ENCODE measurements around the gene VDR.

VDR gene

DNA sequence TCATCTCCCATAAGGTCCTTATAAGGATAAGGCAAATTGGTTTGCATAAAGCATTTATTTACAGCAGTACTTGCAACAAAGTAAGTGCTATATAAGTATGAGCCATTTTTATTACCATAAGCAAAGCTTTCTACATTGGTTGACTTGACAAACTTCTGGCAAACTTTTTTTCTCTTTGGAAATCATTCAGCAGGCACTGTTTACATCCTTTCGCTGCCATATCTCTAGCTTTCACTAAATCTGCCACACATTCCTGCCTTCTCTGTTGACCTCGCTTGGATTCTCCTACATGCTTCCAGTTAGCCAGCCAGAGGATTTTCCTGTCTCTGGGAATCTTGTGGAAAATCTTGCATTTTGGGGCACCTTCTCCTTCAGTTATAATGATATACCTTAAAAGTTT is 63.3 kb downstream of the VDR start:
- no peak overlapping the region for H3K27ac ChIP-seq (ENCODE audit: low read length)
- H3K9ac ChIP-seq (ENCODE audit: low read depth, low read length): no peak overlapping the region
- no peak overlapping the region for H3K4me2 ChIP-seq (ENCODE audit: insufficient read depth, low read length)
- no peak overlapping the region for H2AFZ ChIP-seq (ENCODE audit: low read depth, low read length)
- no peaks in the 10 kb centered on the region for H3K4me1 ChIP-seq (ENCODE audit: insufficient read depth, low read length)
- no peaks in the 10 kb centered on the region for H3K79me2 ChIP-seq (ENCODE audit: insufficient read depth, low read length)
- TF ChIP-seq, protein P1, sequence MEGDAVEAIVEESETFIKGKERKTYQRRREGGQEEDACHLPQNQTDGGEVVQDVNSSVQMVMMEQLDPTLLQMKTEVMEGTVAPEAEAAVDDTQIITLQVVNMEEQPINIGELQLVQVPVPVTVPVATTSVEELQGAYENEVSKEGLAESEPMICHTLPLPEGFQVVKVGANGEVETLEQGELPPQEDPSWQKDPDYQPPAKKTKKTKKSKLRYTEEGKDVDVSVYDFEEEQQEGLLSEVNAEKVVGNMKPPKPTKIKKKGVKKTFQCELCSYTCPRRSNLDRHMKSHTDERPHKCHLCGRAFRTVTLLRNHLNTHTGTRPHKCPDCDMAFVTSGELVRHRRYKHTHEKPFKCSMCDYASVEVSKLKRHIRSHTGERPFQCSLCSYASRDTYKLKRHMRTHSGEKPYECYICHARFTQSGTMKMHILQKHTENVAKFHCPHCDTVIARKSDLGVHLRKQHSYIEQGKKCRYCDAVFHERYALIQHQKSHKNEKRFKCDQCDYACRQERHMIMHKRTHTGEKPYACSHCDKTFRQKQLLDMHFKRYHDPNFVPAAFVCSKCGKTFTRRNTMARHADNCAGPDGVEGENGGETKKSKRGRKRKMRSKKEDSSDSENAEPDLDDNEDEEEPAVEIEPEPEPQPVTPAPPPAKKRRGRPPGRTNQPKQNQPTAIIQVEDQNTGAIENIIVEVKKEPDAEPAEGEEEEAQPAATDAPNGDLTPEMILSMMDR (IDR thresholded peaks at IDR 0.05; ENCODE audit: borderline replicate concordance, extremely low read depth, low read length, poor library complexity, severe bottlenecking): no peak
- TF ChIP-seq EZH2 (IDR thresholded peaks at IDR 0.05; ENCODE audit: borderline replicate concordance, low read depth, low read length, severe bottlenecking): no peak
- no peak overlapping the region for H3K4me3 ChIP-seq (ENCODE audit: low read depth in 1 of 2, low read length in 2 of 2)
- H3K9me3 ChIP-seq (ENCODE audit: insufficient read depth, low read length, severe bottlenecking): no peaks in the 10 kb centered on the region
- H3K27me3 ChIP-seq (ENCODE audit: insufficient read depth, low read length, poor library complexity): peaks cover 16% of the 10 kb centered on the region
- no peaks in the 10 kb centered on the region for H3K36me3 ChIP-seq (ENCODE audit: insufficient read depth, low read length)
- ATAC-seq (ENCODE audit: insufficient read depth, low read depth) (no peak), DNase-seq (no peak)
- H4K20me1 ChIP-seq (ENCODE audit: insufficient read depth, low read length): 0 out of 2 replicates have a peak, but pooled peaks cover under 1% of the 10 kb centered on the region

DNA sequence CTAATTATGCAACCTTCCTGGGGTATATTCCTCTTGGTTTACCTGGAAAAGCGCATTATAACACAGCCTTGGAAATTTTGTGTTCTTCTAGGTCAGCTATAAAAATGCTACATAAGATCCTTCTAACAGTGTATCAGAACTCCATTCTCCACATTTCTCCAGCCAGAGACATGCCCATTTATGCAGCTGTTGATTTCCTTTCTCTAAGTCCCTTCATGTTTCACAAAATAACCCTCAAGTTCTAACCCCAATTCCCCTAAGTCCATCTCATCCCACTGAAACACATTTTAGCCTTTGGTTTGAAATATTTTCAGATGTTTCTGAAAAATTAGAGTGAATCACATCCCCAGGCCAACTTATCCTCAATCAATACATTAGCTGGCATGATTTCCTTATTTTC is 64.2 kb downstream of the VDR start:
- Histone ChIP-seq H3K36me3 (ENCODE audit: insufficient read depth, low read length) (no peaks in the 10 kb centered on the region), H3K79me2 (ENCODE audit: insufficient read depth, low read length) (no peaks in the 10 kb centered on the region), H3K27ac (ENCODE audit: low read length) (no peak overlapping the region), H3K9ac (ENCODE audit: low read depth, low read length) (no peak overlapping the region), H4K20me1 (ENCODE audit: insufficient read depth, low read length) (no peaks in the 10 kb centered on the region), H3K4me1 (ENCODE audit: insufficient read depth, low read length) (no peaks in the 10 kb centered on the region), H2AFZ (ENCODE audit: low read depth, low read length) (no peak overlapping the region), H3K9me3 (ENCODE audit: insufficient read depth, low read length, severe bottlenecking) (no peaks in the 10 kb centered on the region), H3K4me3 (ENCODE audit: low read depth in 1 of 2, low read length in 2 of 2) (no peak overlapping the region), H3K4me2 (ENCODE audit: insufficient read depth, low read length) (no peak overlapping the region), H3K27me3 (ENCODE audit: insufficient read depth, low read length, poor library complexity) (peaks cover 16% of the 10 kb centered on the region)
- DNase-seq (no peak), ATAC-seq (ENCODE audit: insufficient read depth, low read depth) (no peak)
- TF ChIP-seq, protein P1 (IDR thresholded peaks at IDR 0.05; ENCODE audit: borderline replicate concordance, extremely low read depth, low read length, poor library complexity, severe bottlenecking): no peak
- no peak for TF ChIP-seq EZH2 (IDR thresholded peaks at IDR 0.05; ENCODE audit: borderline replicate concordance, low read depth, low read length, severe bottlenecking)

DNA sequence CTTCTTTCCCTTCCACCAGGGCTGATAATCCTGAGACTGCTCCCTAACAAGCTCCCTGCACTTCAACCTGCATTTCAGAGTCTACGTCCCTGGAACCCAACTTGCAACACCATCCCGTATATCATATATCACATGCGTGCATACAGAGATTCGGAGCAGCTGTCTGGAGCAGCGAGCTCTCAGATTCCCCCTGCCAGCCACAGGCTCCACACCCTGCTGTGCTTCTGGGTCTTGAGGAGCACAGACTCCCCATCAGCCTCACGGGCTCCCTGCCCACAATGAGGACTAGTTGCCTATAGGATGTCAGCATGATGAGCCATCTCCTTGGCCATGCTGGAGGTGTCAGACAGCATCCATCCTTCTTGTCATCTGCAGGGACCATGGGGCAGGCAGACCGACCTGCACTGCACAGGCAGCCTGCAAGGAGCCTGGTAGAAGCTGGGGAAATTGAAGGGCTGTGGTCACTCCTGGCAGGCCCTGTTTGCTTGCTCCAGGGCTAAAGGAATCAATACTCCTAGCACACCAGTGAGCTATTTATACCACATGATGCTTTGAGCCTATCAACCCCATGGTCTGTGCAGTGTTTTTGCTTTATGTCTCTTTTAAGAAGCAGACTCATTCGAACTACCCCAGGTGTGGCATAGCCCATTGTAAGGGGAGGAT is 65.4 kb downstream of the VDR start:
- Histone ChIP-seq H3K9me3 (ENCODE audit: insufficient read depth, low read length, severe bottlenecking) (no peaks in the 10 kb centered on the region), H3K4me1 (ENCODE audit: insufficient read depth, low read length) (peaks cover 2% of the 10 kb centered on the region; the same call in 1 of the 2 replicates), H3K4me3 (ENCODE audit: low read depth in 1 of 2, low read length in 2 of 2) (no peak overlapping the region), H2AFZ (ENCODE audit: low read depth, low read length) (no peak overlapping the region), H3K79me2 (ENCODE audit: insufficient read depth, low read length) (no peaks in the 10 kb centered on the region), H3K4me2 (ENCODE audit: insufficient read depth, low read length) (no peak overlapping the region), H3K9ac (ENCODE audit: low read depth, low read length) (no peak overlapping the region), H3K27me3 (ENCODE audit: insufficient read depth, low read length, poor library complexity) (peaks cover 10% of the 10 kb centered on the region), H3K36me3 (ENCODE audit: insufficient read depth, low read length) (no peaks in the 10 kb centered on the region), H3K27ac (ENCODE audit: low read length) (no peak overlapping the region), H4K20me1 (ENCODE audit: insufficient read depth, low read length) (no peaks in the 10 kb centered on the region)
- DNase-seq (no peak), ATAC-seq (ENCODE audit: insufficient read depth, low read depth) (no peak)
- TF ChIP-seq, protein P1 (IDR thresholded peaks at IDR 0.05; ENCODE audit: borderline replicate concordance, extremely low read depth, low read length, poor library complexity, severe bottlenecking): no peak
- no peak for TF ChIP-seq EZH2 (IDR thresholded peaks at IDR 0.05; ENCODE audit: borderline replicate concordance, low read depth, low read length, severe bottlenecking)

Measured in DND-41 (cell line).